Transverse colon (tissue), 4 donors: ENCODE measurements around the gene HECTD1. TPM values are rescaled to one million over a fixed set of nuclear protein-coding genes. Genes with fewer than 3 reads are reported as not detected.
"Not testable (repeated sequence)": the region's sequence is repeated elsewhere in the genome, so short reads cannot be mapped to it uniquely, and the experiment has no call there.

ENCODE experiments used
- DNase-seq: peaks from one replicate; pipeline ENCODE4 v3.0.0-alpha.2; 2019
- H3K27ac ChIP-seq, 4 donors: fragments of 200-600 bp; sonication (generic); 2 replicates each; pipeline ENCODE4 v1.5.1; 2016 to 2018; ENCODE audit warnings: inconsistent platforms in 4 of 4
- H3K27me3 ChIP-seq: fragments of 200-600 bp; sonication (generic); 2 replicates; pipeline ENCODE4 v1.5.1; 2017; ENCODE audit warnings: inconsistent platforms
- H3K36me3 ChIP-seq, 4 donors: fragments of 200-600 bp; sonication (generic); 2 replicates each; pipeline ENCODE4 v1.5.1; 2017 to 2019; ENCODE audit warnings: inconsistent platforms in 4 of 4
- H3K4me1 ChIP-seq, 4 donors: fragments of 200-600 bp; sonication (generic); 2 replicates each; pipeline ENCODE4 v1.5.1; 2017 to 2020; ENCODE audit warnings: inconsistent platforms in 4 of 4
- H3K4me3 ChIP-seq, 4 donors: fragments of 200-600 bp; sonication (generic); 1 replicate in 1 of 4; 2 replicates in 3 of 4; pipeline versions ENCODE4 v1.5.1 to v1.6.1; 2017 to 2019; ENCODE audit warnings: inconsistent platforms in 4 of 4
- H3K9me3 ChIP-seq, 2 donors: fragments of 200-600 bp; sonication (generic); 2 replicates each; pipeline ENCODE4 v1.5.1; 2017 to 2019; ENCODE audit warnings: inconsistent platforms in 2 of 2
- CTCF ChIP-seq, 5 experiments: fragments of 200-600 bp in 3 of 5; fragments of 450-650 bp in 2 of 5; sonication (generic) in 3 of 5; IDR thresholded peaks; 1 replicate in 2 of 5; 2 replicates in 3 of 5; pipeline ENCODE4 v1.5.1; 2016 to 2017; ENCODE audit warnings: antibody characterized with exemption in 5 of 5, inconsistent platforms in 3 of 5, mild to moderate bottlenecking in 2 of 5, moderate library complexity in 1 of 5
- EP300 ChIP-seq: sonication (generic); formaldehyde crosslinking; IDR thresholded peaks from one replicate; pipeline ENCODE4 v1.6.1; 2017; ENCODE audit warnings: antibody characterized with exemption, low read depth
- POLR2A ChIP-seq: fragments of 450-650 bp; IDR thresholded peaks from one replicate; pipeline ENCODE4 v1.6.1; 2016; ENCODE audit warnings: antibody characterized with exemption, mild to moderate bottlenecking, moderate library complexity
- POLR2AphosphoS5 ChIP-seq, 3 donors: sonication (generic); formaldehyde crosslinking; IDR thresholded peaks; one replicate each; pipeline ENCODE4 v1.6.1; 2016; ENCODE audit warnings: antibody characterized with exemption in 3 of 3
- WGBS, 2 donors: methylation state at CpG; one replicate each; pipeline ENCODE4 v1.1.5; 2018; ENCODE audit warnings: low coverage in 1 of 2; 5-methylcytosine and 5-hydroxymethylcytosine counted together
- in situ Hi-C, 4 donors: fragments of 200-750 bp; cut with MboI; loops; one replicate each; pipeline versions ENCODE4 v1.15.0 to v1.15.1; 2017; ENCODE audit warnings: low sequenced_read_pairs in 3 of 4, low pct_ligation_motif_present in 1 of 4, low pct_unique_long_range_greater_than_20kb in 1 of 4
- intact Hi-C: fragments of 100-400 bp; cut with DNase I; formaldehyde crosslinking; loops from one replicate; pipeline ENCODE4 v1.15.1; 2023; ENCODE audit warnings: low total_unique reads
- total RNA-seq, 4 donors: library from RNA; depleted of rRNA; stranded (reverse); fragments of >200 nt; gene quantifications; one replicate each; pipeline ENCODE4 v1.1.0, GENCODE V29; 2016

The HECTD1 gene
- total RNA-seq, 4 donors from 2014 or later, result 111 to 237 (median 154) TPM

DNA sequence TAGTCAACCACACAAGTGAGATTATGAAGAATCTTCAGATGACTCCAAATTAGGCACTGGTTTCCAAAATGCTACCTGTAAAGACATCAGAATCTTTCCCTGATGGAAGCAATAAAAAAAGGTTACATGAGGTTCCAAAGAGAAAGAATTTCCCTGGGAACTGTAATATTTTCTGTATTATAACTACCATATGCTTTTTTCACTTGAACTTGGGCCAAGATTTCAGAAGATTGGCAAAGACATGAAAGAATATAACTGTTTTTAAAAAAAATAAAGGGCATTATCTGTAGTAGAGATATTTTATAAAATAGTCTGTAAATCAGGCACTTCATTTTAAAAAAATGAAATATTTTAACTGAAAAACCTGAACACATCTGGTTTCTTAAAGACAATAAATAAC lies 12.9 kb downstream of the HECTD1 start:
- TF ChIP-seq POLR2AphosphoS5 (IDR thresholded peaks at IDR 0.05) (no peak), EP300 (no peak), POLR2A (no peak), CTCF (IDR thresholded peaks at IDR 0.05) (no peak)
- Histone ChIP-seq H3K27ac (peak overlapping the region in 1 of 4 donors; percentile 21), H3K36me3 (peaks cover 0 to 3% (median 2%) of the 10 kb centered on the region in 4 donors), H3K4me1 (peaks cover 9 to 43% (median 18%) of the 10 kb centered on the region in 4 donors), H3K9me3 (no peaks in the 10 kb centered on the region), H3K4me3 (no peak overlapping the region), H3K27me3 (no peaks in the 10 kb centered on the region)
- intact Hi-C loops (no loop called here), in situ Hi-C loops (no loop called here)
- no peak for DNase-seq

- WGBS, 2 donors, result 71% methylated on average over 3 of the region's 3 CpGs
- TF ChIP-seq CTCF (IDR thresholded peaks at IDR 0.05) (no peak), EP300 (no peak), POLR2A (no peak), POLR2AphosphoS5 (IDR thresholded peaks at IDR 0.05) (no peak)
- DNase-seq, result no peak
- in situ Hi-C loops, result no loop called here
- intact Hi-C loops, result no loop called here
- Histone ChIP-seq H3K4me1 (peaks cover 9 to 43% (median 18%) of the 10 kb centered on the region in 4 donors), H3K27me3 (no peaks in the 10 kb centered on the region), H3K27ac (no peak overlapping the region), H3K9me3 (no peaks in the 10 kb centered on the region), H3K36me3 (peaks cover 0 to 3% (median 2%) of the 10 kb centered on the region in 4 donors), H3K4me3 (no peak overlapping the region)
Measured at GRCh38 chr14:31194095-31194494, 13.5 kb downstream of the HECTD1 start.

DNA sequence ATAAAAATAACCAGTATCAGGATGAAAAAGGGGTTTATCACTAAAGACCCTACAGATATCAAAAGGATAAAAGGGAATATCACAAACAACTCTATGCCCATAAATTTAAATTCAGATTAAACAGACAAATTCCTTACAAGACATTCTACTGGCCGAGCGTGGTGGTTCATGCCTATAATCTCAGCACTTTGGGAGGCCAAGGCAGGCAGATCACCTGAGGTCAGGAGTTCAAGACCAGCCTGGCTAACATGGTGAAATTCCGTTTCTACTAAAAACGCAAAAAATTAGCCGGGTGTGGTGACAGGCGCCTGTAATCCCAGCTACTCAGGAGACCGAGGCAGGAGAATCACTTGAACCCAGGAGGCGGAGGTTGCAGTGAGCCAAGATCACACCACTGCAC lies 15.0 kb downstream of the HECTD1 start:
- H3K27ac ChIP-seq, in situ Hi-C loops, H3K4me3 ChIP-seq, H3K27me3 ChIP-seq, intact Hi-C loops, H3K36me3 ChIP-seq, DNase-seq, H3K9me3 ChIP-seq: not testable (repeated sequence)
- WGBS, 2 donors, result 95% methylated on average over 8 of the region's 8 CpGs; no CpG with 5 or more reads in 1 of the 2 donors
- peaks cover 9 to 31% (median 18%) of the 10 kb centered on the region in 4 donors for H3K4me1 ChIP-seq

- 96 to 100% methylated on average over 2 to 8 of the region's 8 CpGs for WGBS, 2 donors
- peaks cover 9 to 27% (median 18%) of the 10 kb centered on the region in 4 donors for H3K4me1 ChIP-seq
- no peak overlapping the region for H3K27ac ChIP-seq
- no peaks in the 10 kb centered on the region for H3K9me3 ChIP-seq
- H3K36me3 ChIP-seq, result peaks cover 0 to 3% (median 0%) of the 10 kb centered on the region in 4 donors
- no peaks in the 10 kb centered on the region for H3K27me3 ChIP-seq
- TF ChIP-seq POLR2A, result no peak
- no peak for TF ChIP-seq CTCF (IDR thresholded peaks at IDR 0.05)
- TF ChIP-seq POLR2AphosphoS5 (IDR thresholded peaks at IDR 0.05), result no peak
- no peak for TF ChIP-seq EP300
- H3K4me3 ChIP-seq, result no peak overlapping the region
- intact Hi-C loops, result no loop called here
- no peak for DNase-seq
- in situ Hi-C loops, result no loop called here
Measured at GRCh38 chr14:31190717-31191263, 16.8 kb downstream of the HECTD1 start.

DNA sequence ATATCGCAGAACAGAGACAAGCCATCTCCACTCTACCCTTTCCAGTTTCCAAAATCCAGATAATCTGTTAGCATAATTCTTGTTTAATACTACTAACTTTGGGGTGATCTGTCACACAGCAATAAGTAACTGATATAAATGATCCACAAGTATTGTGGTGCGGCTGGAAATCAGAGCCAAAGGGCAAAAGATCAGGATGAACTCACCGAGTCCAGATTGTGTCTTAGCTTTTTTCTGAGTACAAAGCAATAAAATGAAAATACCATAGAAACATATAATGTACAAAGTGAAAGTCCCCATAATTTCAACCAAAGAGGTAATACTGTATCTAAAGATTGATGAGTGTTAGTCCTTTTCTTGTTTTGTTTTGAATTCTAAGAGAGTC lies 17.4 kb downstream of the HECTD1 start:
- intact Hi-C loops, result no loop called here
- WGBS, 2 donors, result 60 to 70% methylated on average over 1 to 3 of the region's 3 CpGs
- no peak for TF ChIP-seq CTCF (IDR thresholded peaks at IDR 0.05)
- TF ChIP-seq EP300, result no peak
- TF ChIP-seq POLR2AphosphoS5 (IDR thresholded peaks at IDR 0.05), result no peak
- TF ChIP-seq POLR2A, result no peak
- Histone ChIP-seq H3K27ac (no peak overlapping the region), H3K27me3 (no peaks in the 10 kb centered on the region), H3K4me3 (no peak overlapping the region), H3K4me1 (peaks cover 9 to 21% (median 16%) of the 10 kb centered on the region in 4 donors), H3K36me3 (peaks cover 0 to 8% (median 0%) of the 10 kb centered on the region in 4 donors), H3K9me3 (no peaks in the 10 kb centered on the region)
- no peak for DNase-seq
- in situ Hi-C loops, result no loop called here
